SK-N-SH (cell line): ENCODE data around the gene DLG2. TPM values are rescaled to one million over a fixed set of nuclear protein-coding genes. Genes with fewer than 3 reads are reported as not detected.

Source experiments
- CTCF ChIA-PET: fragments of 300-600, 350-600 bp; formaldehyde crosslinking; extraction: SDS; loops from one replicate; lab custom pipeline; 2021; lab: Yijun Ruan, JAX
- POLR2A ChIA-PET: fragments of 350-600 bp; sonication (Branson Sonifier 250); formaldehyde crosslinking; extraction: SDS; loops from one replicate; lab custom pipeline; 2020; ENCODE audit warnings: antibody characterized with exemption, inconsistent platforms; lab: Yijun Ruan, JAX
- DNase-seq: peaks from one replicate; pipeline ENCODE4 v3.0.0; 2012
- H2AFZ ChIP-seq: fragments of 200-600 bp; sonication (generic); 2 replicates; pipeline ENCODE4 v1.8.1; 2016; ENCODE audit warnings: antibody characterized with exemption, mild to moderate bottlenecking, low read depth
- H3F3A ChIP-seq: fragments of 200-600 bp; sonication (generic); replicated peaks from 2 replicates; pipeline ENCODE3; 2016; ENCODE audit warnings: antibody characterized with exemption, mild to moderate bottlenecking; ENCODE audit not compliant: insufficient read depth
- H3K27ac ChIP-seq, 2 experiments: fragments of 200-500 bp in 1 of 2; fragments of 200-600 bp in 1 of 2; sonication (Bioruptor generic) in 1 of 2; sonication (generic), shearing (Covaris generic) in 1 of 2; 2 replicates each; pipeline versions ENCODE4 v1.5.1 to v1.6.1; 2014 to 2016; ENCODE audit warnings: low read depth in 2 of 2, inconsistent platforms in 1 of 2, low read length in 1 of 2, mild to moderate bottlenecking in 1 of 2, mixed read lengths in 1 of 2
- H3K27me3 ChIP-seq: fragments of 200-600 bp; sonication (generic), shearing (Covaris generic); 2 replicates; pipeline ENCODE4 v1.6.1; 2016; ENCODE audit warnings: mixed run types; ENCODE audit not compliant: insufficient read depth
- H3K36me3 ChIP-seq, 2 experiments: fragments of 200-500 bp in 1 of 2; fragments of 200-600 bp in 1 of 2; sonication (Bioruptor generic) in 1 of 2; sonication (generic) in 1 of 2; replicated peaks in 1 of 2; 2 replicates each; pipeline versions ENCODE3 to v1.5.1; 2014 to 2016; ENCODE audit warnings: low read length in 1 of 2, mild to moderate bottlenecking in 1 of 2; ENCODE audit not compliant: insufficient read depth in 2 of 2, control insufficient read depth in 1 of 2
- H3K4me1 ChIP-seq, 2 experiments: fragments of 200-500 bp in 1 of 2; fragments of 200-600 bp in 1 of 2; sonication (Bioruptor generic) in 1 of 2; sonication (generic), shearing (Covaris generic) in 1 of 2; 2 replicates each; pipeline versions ENCODE4 v1.5.1 to v1.6.1; 2014 to 2016; ENCODE audit warnings: low read depth in 1 of 2, low read length in 1 of 2, mixed run types in 1 of 2; ENCODE audit not compliant: insufficient read depth in 2 of 2, control insufficient read depth in 1 of 2
- H3K4me2 ChIP-seq: fragments of 200-600 bp; sonication (generic), shearing (Covaris generic); 2 replicates; pipeline ENCODE4 v1.6.1; 2017; ENCODE audit warnings: mixed run types
- H3K4me3 ChIP-seq, 2 experiments: fragments of 200-500 bp in 1 of 2; fragments of 200-600 bp in 1 of 2; sonication (Bioruptor generic) in 1 of 2; sonication (generic), shearing (Covaris generic) in 1 of 2; 2 replicates each; pipeline versions ENCODE4 v1.5.1 to v1.8.1; 2014 to 2016; ENCODE audit warnings: low read depth in 2 of 2, inconsistent platforms in 1 of 2, low read length in 1 of 2, mild to moderate bottlenecking in 1 of 2, mixed read lengths in 1 of 2, moderate library complexity in 1 of 2
- H3K79me2 ChIP-seq: fragments of 200-600 bp; sonication (generic); 2 replicates; pipeline ENCODE4 v1.8.1; 2017; ENCODE audit warnings: mild to moderate bottlenecking; ENCODE audit not compliant: insufficient read depth
- H3K9ac ChIP-seq: fragments of 200-600 bp; sonication (generic); 2 replicates; pipeline ENCODE4 v1.6.1; 2017; ENCODE audit warnings: mixed run types
- H3K9me2 ChIP-seq: fragments of 200-600 bp; sonication (generic); 2 replicates; pipeline ENCODE4 v1.6.1; 2017; ENCODE audit warnings: mixed run types
- H3K9me3 ChIP-seq: fragments of 200-600 bp; sonication (generic); 2 replicates; pipeline ENCODE4 v1.6.1; 2017; ENCODE audit warnings: mixed run types, mild to moderate bottlenecking, moderate library complexity
- H4K20me1 ChIP-seq: fragments of 200-600 bp; sonication (generic); 2 replicates; pipeline ENCODE4 v1.6.1; 2017; ENCODE audit warnings: mild to moderate bottlenecking, mixed run types; ENCODE audit not compliant: insufficient read depth
- FOSL2 ChIP-seq: IDR thresholded peaks from 2 replicates; pipeline ENCODE4 v1.4.0; 2012; ENCODE audit warnings: low read depth, mild to moderate bottlenecking, moderate library complexity, borderline replicate concordance
- GATA2 ChIP-seq: sonication (generic); formaldehyde crosslinking; IDR thresholded peaks from 2 replicates; pipeline ENCODE4 v1.5.0; 2020; ENCODE audit warnings: mild to moderate bottlenecking, missing genetic modification reagents
- JUND ChIP-seq: IDR thresholded peaks from 2 replicates; pipeline ENCODE4 v1.4.0; 2012
- MAX ChIP-seq: IDR thresholded peaks from 2 replicates; pipeline ENCODE4 v1.4.0; 2012; ENCODE audit warnings: low read depth
- MXI1 ChIP-seq: IDR thresholded peaks from 2 replicates; pipeline ENCODE4 v1.6.1; 2012; ENCODE audit warnings: mild to moderate bottlenecking, low read depth, low read length, improper control_type of control experiment
- NRF1 ChIP-seq: IDR thresholded peaks from 2 replicates; pipeline ENCODE4 v1.6.1; 2012; ENCODE audit warnings: low read depth, mild to moderate bottlenecking, low read length
- TAF1 ChIP-seq: IDR thresholded peaks from 2 replicates; pipeline ENCODE4 v1.6.1; 2012; ENCODE audit warnings: low read depth, mild to moderate bottlenecking, low read length, moderate library complexity, borderline replicate concordance
- USF1 ChIP-seq: IDR thresholded peaks from 2 replicates; pipeline ENCODE4 v1.4.0; 2012; ENCODE audit warnings: low read depth, borderline replicate concordance
- USF2 ChIP-seq: fragments of 150-350 bp; IDR thresholded peaks from 2 replicates; pipeline ENCODE4 v1.6.1; 2017; ENCODE audit warnings: antibody characterized with exemption, low read length, low read depth, borderline replicate concordance
- WGBS: methylation state at CpG from one replicate; pipeline ENCODE4 v1.1.6; 2017; ENCODE audit warnings: low lambda C conversion rate; 5-methylcytosine and 5-hydroxymethylcytosine counted together
- polyA plus RNA-seq, 3 experiments: library from polyadenylated mRNA; depleted of rRNA; stranded (reverse); fragments of >200 nt; gene quantifications; 2 replicates each; pipeline ENCODE4 v1.2.3, GENCODE V29; 2012
- TF ChIP-seq, protein P1 (sequence below): IDR thresholded peaks from 2 replicates; pipeline ENCODE4 v1.4.0; 2012; ENCODE audit warnings: low read depth, borderline replicate concordance
- TF ChIP-seq, protein P2 (sequence below): fragments of 200-600 bp; sonication (generic); IDR thresholded peaks from 2 replicates; pipeline ENCODE4 v1.6.1; 2017; ENCODE audit warnings: antibody characterized with exemption, mild to moderate bottlenecking, moderate library complexity
- TF ChIP-seq, protein P3 (sequence below): IDR thresholded peaks from 2 replicates; pipeline ENCODE4 v1.6.1; 2012; ENCODE audit warnings: mild to moderate bottlenecking, low read depth, low read length, moderate library complexity
- TF ChIP-seq, protein P4 (sequence below): fragments of 150-350 bp; IDR thresholded peaks from 2 replicates; pipeline ENCODE4 v1.6.1; 2016; ENCODE audit warnings: mild to moderate bottlenecking, low read depth, low read length

The DLG2 gene
- polyA plus RNA-seq, 1 of the 3 experiments (the other 2 are of a cell fraction) = 0.21 TPM

- no peaks in the 10 kb centered on the region for H3F3A ChIP-seq
- no peaks in the 10 kb centered on the region for H4K20me1 ChIP-seq
- no peak overlapping the region for H3K4me2 ChIP-seq
- ChIA-PET CTCF (no interaction called here), POLR2A (no interaction called here)
- WGBS = 1% methylated on average over 3 of the region's 3 CpGs
- H2AFZ ChIP-seq = no peak overlapping the region
- TF ChIP-seq, protein P1, sequence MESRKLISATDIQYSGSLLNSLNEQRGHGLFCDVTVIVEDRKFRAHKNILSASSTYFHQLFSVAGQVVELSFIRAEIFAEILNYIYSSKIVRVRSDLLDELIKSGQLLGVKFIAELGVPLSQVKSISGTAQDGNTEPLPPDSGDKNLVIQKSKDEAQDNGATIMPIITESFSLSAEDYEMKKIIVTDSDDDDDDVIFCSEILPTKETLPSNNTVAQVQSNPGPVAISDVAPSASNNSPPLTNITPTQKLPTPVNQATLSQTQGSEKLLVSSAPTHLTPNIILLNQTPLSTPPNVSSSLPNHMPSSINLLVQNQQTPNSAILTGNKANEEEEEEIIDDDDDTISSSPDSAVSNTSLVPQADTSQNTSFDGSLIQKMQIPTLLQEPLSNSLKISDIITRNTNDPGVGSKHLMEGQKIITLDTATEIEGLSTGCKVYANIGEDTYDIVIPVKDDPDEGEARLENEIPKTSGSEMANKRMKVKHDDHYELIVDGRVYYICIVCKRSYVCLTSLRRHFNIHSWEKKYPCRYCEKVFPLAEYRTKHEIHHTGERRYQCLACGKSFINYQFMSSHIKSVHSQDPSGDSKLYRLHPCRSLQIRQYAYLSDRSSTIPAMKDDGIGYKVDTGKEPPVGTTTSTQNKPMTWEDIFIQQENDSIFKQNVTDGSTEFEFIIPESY = no peak
- no peak for TF ChIP-seq USF2
- TF ChIP-seq, protein P2, sequence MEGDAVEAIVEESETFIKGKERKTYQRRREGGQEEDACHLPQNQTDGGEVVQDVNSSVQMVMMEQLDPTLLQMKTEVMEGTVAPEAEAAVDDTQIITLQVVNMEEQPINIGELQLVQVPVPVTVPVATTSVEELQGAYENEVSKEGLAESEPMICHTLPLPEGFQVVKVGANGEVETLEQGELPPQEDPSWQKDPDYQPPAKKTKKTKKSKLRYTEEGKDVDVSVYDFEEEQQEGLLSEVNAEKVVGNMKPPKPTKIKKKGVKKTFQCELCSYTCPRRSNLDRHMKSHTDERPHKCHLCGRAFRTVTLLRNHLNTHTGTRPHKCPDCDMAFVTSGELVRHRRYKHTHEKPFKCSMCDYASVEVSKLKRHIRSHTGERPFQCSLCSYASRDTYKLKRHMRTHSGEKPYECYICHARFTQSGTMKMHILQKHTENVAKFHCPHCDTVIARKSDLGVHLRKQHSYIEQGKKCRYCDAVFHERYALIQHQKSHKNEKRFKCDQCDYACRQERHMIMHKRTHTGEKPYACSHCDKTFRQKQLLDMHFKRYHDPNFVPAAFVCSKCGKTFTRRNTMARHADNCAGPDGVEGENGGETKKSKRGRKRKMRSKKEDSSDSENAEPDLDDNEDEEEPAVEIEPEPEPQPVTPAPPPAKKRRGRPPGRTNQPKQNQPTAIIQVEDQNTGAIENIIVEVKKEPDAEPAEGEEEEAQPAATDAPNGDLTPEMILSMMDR = no peak
- TF ChIP-seq GATA2 (CRISPR knock-in tag) = no peak
- no peaks in the 10 kb centered on the region for H3K9me2 ChIP-seq
- DNase-seq = no peak
- H3K36me3 ChIP-seq = no peaks in the 10 kb centered on the region
- H3K4me1 ChIP-seq = no peaks in the 10 kb centered on the region
- H3K27me3 ChIP-seq = no peaks in the 10 kb centered on the region; the same call in 1 of the 2 replicates
- no peaks in the 10 kb centered on the region for H3K79me2 ChIP-seq
- H3K27ac ChIP-seq = no peak overlapping the region
- H3K9me3 ChIP-seq = no peaks in the 10 kb centered on the region
- no peak overlapping the region for H3K9ac ChIP-seq
- no peak overlapping the region for H3K4me3 ChIP-seq
These were observed 679.1 kb downstream of the DLG2 start for GRCh38 chr11:84947970-84948580.

DNA sequence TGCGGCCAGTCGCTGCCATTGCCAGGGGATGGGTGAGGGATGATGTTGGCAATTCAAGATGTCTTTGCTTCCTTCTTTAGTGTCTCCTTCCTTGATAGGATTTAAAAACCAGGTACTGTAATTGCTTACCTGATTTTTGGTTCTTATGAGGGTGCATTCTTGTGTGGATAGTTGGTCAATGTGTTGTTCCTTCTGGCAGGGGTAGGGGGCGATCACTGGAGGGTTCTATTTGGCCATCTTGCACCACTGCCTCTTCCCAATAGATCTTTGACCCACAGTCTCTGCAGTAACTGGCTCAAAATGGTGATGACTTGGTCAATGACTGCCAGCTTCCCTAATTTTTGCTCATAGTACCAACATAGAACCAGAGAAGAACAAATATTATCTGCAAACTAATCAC is 680.1 kb downstream of the DLG2 start:
- H3K9me3 ChIP-seq = no peaks in the 10 kb centered on the region
- no peak for DNase-seq
- H3K36me3 ChIP-seq = no peaks in the 10 kb centered on the region
- no peaks in the 10 kb centered on the region for H3K9me2 ChIP-seq
- no peak overlapping the region for H3K4me3 ChIP-seq
- H3K4me1 ChIP-seq = no peaks in the 10 kb centered on the region
- CTCF ChIA-PET = no interaction called here
- H4K20me1 ChIP-seq = no peaks in the 10 kb centered on the region
- no peak overlapping the region for H3K9ac ChIP-seq
- no peak overlapping the region for H3K27ac ChIP-seq
- no peaks in the 10 kb centered on the region for H3K79me2 ChIP-seq
- WGBS = 61% methylated on average over 3 of the region's 3 CpGs
- H3K4me2 ChIP-seq = no peak overlapping the region
- POLR2A ChIA-PET = no interaction called here
- H2AFZ ChIP-seq = no peak overlapping the region
- no peaks in the 10 kb centered on the region; the same call in 1 of the 2 replicates for H3K27me3 ChIP-seq
- no peaks in the 10 kb centered on the region for H3F3A ChIP-seq
- TF ChIP-seq USF1 = no peak
- no peak for TF ChIP-seq NRF1
- TF ChIP-seq MXI1 = no peak
- no peak for TF ChIP-seq TAF1
- no peak for TF ChIP-seq MAX
- no peak for TF ChIP-seq FOSL2
- TF ChIP-seq, protein P3, sequence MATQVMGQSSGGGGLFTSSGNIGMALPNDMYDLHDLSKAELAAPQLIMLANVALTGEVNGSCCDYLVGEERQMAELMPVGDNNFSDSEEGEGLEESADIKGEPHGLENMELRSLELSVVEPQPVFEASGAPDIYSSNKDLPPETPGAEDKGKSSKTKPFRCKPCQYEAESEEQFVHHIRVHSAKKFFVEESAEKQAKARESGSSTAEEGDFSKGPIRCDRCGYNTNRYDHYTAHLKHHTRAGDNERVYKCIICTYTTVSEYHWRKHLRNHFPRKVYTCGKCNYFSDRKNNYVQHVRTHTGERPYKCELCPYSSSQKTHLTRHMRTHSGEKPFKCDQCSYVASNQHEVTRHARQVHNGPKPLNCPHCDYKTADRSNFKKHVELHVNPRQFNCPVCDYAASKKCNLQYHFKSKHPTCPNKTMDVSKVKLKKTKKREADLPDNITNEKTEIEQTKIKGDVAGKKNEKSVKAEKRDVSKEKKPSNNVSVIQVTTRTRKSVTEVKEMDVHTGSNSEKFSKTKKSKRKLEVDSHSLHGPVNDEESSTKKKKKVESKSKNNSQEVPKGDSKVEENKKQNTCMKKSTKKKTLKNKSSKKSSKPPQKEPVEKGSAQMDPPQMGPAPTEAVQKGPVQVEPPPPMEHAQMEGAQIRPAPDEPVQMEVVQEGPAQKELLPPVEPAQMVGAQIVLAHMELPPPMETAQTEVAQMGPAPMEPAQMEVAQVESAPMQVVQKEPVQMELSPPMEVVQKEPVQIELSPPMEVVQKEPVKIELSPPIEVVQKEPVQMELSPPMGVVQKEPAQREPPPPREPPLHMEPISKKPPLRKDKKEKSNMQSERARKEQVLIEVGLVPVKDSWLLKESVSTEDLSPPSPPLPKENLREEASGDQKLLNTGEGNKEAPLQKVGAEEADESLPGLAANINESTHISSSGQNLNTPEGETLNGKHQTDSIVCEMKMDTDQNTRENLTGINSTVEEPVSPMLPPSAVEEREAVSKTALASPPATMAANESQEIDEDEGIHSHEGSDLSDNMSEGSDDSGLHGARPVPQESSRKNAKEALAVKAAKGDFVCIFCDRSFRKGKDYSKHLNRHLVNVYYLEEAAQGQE = no peak
- no peak for TF ChIP-seq JUND
- TF ChIP-seq, protein P4, sequence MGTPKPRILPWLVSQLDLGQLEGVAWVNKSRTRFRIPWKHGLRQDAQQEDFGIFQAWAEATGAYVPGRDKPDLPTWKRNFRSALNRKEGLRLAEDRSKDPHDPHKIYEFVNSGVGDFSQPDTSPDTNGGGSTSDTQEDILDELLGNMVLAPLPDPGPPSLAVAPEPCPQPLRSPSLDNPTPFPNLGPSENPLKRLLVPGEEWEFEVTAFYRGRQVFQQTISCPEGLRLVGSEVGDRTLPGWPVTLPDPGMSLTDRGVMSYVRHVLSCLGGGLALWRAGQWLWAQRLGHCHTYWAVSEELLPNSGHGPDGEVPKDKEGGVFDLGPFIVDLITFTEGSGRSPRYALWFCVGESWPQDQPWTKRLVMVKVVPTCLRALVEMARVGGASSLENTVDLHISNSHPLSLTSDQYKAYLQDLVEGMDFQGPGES = no peak
